Endothelial cell (in vitro differentiated cells): Measurements from ENCODE around the gene TNS3. TPM values are rescaled to one million over a fixed set of nuclear protein-coding genes. Genes with fewer than 3 reads are reported as not detected.

Source experiments
- DNase-seq: peaks from one replicate; pipeline ENCODE4 v3.0.0; 2021; ENCODE audit warnings: low spot score
- H3K27ac Mint-ChIP-seq: one replicate; pipeline ENCODE4 v1.8.0; 2021; ENCODE audit warnings: mixed read lengths, inconsistent platforms; ENCODE audit not compliant: unreplicated experiment
- H3K27me3 Mint-ChIP-seq: one replicate; pipeline ENCODE4 v1.8.0; 2021; ENCODE audit warnings: mild to moderate bottlenecking, moderate library complexity, mixed read lengths, inconsistent platforms; ENCODE audit not compliant: unreplicated experiment
- H3K36me3 Mint-ChIP-seq: one replicate; pipeline ENCODE4 v1.8.0; 2021; ENCODE audit warnings: mild to moderate bottlenecking, low read depth, mixed read lengths, inconsistent platforms; ENCODE audit not compliant: unreplicated experiment
- H3K4me1 Mint-ChIP-seq: one replicate; pipeline ENCODE4 v1.8.0; 2021; ENCODE audit warnings: mild to moderate bottlenecking, mixed read lengths, inconsistent platforms; ENCODE audit not compliant: unreplicated experiment
- H3K4me3 Mint-ChIP-seq: one replicate; pipeline ENCODE4 v1.8.0; 2021; ENCODE audit warnings: mild to moderate bottlenecking, mixed read lengths, inconsistent platforms; ENCODE audit not compliant: unreplicated experiment
- H3K9me3 Mint-ChIP-seq: one replicate; pipeline ENCODE4 v1.8.0; 2021; ENCODE audit warnings: mixed read lengths, inconsistent platforms; ENCODE audit not compliant: unreplicated experiment
- total RNA-seq: library from RNA; stranded (reverse); fragmentation: NEBNext Ultra II Directional; extraction: Animal tissue kit (Norgen Biotek cat#: 25700); gene quantifications from one replicate; pipeline ENCODE4 v1.2.1, GENCODE V29; 2021; ENCODE audit not compliant: unreplicated experiment
- TF ChIP-seq, protein P1 (sequence below): fragments of 200-600 bp; sonication (generic); IDR thresholded peaks from one replicate; pipeline ENCODE4 v1.5.0; 2021; ENCODE audit warnings: antibody characterized with exemption; ENCODE audit not compliant: unreplicated experiment

TNS3 gene
- total RNA-seq, 1 donor from 2014 or later = 7.5 TPM

DNA sequence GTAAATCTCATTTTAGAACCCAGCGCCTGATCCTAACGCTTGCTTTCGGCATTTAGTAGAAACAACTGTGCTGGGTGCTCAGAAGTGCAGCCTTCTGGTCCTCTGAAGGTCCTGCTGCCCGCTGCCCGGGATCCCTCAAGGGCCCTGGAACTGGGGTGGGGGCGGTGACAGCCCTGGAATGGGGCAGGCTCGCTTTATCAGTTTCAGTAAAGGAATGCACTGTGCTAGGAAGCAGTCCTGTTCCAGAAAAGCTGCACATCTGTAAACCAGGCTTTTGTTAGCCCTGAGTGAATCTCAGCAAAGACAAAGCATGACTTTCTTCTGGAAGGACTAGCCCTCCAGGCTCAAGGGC lies 254.6 kb downstream of the TNS3 start:
- peaks cover 26% of the 10 kb centered on the region for H3K4me1 Mint-ChIP-seq
- no peak for DNase-seq

DNA sequence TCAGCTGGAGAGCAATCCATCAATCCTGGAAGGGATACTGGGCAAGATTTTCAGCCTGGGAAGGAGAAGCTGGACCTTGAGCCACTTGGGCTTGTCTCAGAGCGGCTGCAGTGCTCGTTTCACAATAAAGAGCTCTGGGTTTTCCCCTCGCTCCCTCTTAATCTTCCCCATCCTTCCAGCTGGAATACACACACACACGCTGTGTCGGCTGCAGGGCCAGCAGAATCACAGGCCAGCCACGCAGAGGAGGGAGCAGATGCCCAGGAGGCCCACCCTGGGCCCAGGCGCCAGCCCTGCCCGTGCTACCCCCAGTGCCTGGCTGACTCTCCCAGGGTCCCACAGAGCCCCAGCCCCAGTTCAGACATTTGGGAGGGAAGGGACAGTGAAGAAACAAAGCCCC lies 255.1 kb downstream of the TNS3 start:
- Mint-ChIP-seq H3K27ac (no peak overlapping the region), H3K9me3 (no peaks in the 10 kb centered on the region), H3K27me3 (peaks cover 11% of the 10 kb centered on the region), H3K4me3 (no peak overlapping the region), H3K36me3 (peaks cover 6% of the 10 kb centered on the region), H3K4me1 (peaks cover 21% of the 10 kb centered on the region)
- DNase-seq = no peak
- TF ChIP-seq, protein P1, sequence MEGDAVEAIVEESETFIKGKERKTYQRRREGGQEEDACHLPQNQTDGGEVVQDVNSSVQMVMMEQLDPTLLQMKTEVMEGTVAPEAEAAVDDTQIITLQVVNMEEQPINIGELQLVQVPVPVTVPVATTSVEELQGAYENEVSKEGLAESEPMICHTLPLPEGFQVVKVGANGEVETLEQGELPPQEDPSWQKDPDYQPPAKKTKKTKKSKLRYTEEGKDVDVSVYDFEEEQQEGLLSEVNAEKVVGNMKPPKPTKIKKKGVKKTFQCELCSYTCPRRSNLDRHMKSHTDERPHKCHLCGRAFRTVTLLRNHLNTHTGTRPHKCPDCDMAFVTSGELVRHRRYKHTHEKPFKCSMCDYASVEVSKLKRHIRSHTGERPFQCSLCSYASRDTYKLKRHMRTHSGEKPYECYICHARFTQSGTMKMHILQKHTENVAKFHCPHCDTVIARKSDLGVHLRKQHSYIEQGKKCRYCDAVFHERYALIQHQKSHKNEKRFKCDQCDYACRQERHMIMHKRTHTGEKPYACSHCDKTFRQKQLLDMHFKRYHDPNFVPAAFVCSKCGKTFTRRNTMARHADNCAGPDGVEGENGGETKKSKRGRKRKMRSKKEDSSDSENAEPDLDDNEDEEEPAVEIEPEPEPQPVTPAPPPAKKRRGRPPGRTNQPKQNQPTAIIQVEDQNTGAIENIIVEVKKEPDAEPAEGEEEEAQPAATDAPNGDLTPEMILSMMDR = no peak

More for the DNA sequence above, 254.6 kb downstream of the TNS3 start:
- no peak overlapping the region for H3K4me3 Mint-ChIP-seq
- peaks cover 12% of the 10 kb centered on the region for H3K27me3 Mint-ChIP-seq
- no peak overlapping the region for H3K27ac Mint-ChIP-seq
- TF ChIP-seq, protein P1 = no peak
- peaks cover 6% of the 10 kb centered on the region for H3K36me3 Mint-ChIP-seq
- no peaks in the 10 kb centered on the region for H3K9me3 Mint-ChIP-seq

DNA sequence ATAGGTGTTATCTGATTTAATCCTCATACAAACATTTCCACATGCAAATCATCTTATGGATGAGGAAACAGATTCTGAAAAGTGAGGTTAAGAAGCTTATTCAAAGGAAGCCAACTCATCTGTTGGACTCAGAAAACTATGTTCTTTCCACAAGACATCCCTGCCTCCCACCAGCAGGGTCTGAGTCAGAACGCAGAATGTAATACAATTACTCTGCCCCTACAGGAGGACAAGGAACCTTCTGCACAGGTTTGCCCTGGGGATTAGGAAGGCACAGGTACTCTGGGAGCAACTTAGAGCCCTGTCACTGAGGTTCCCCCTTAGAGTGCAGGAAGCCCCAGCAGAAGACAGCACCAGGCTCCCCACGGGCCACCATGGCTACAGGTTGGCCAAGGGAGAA lies 255.7 kb downstream of the TNS3 start:
- Mint-ChIP-seq H3K36me3 (peaks cover 6% of the 10 kb centered on the region), H3K4me3 (no peak overlapping the region), H3K4me1 (peaks cover 19% of the 10 kb centered on the region), H3K9me3 (no peaks in the 10 kb centered on the region), H3K27ac (no peak overlapping the region), H3K27me3 (peaks cover 11% of the 10 kb centered on the region)
- no peak for DNase-seq
- TF ChIP-seq, protein P1 = no peak

DNA sequence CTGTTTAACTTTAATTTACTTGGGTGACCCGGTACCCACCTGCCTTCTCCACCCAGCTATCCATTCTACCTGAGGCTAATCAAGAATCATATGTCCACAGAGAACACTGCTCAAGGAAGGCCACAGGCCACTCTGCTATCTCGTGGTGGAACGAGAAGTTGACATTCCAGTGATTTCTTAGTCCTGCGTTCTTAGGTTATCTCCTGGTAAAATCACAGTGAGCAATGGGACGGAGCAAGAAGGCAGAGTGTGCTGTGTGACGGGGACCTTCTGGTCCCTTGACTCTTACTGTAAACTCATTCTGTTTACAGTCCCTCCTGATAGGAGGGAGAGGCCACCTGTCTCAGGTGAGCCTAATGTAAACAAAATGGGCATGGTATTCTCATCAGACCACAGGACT lies 256.6 kb downstream of the TNS3 start:
- Mint-ChIP-seq H3K4me1 (peaks cover 19% of the 10 kb centered on the region), H3K9me3 (no peaks in the 10 kb centered on the region), H3K27me3 (peaks cover 10% of the 10 kb centered on the region), H3K27ac (no peak overlapping the region), H3K4me3 (no peak overlapping the region), H3K36me3 (peaks cover 15% of the 10 kb centered on the region)
- DNase-seq = no peak
- TF ChIP-seq, protein P1 = no peak

DNA sequence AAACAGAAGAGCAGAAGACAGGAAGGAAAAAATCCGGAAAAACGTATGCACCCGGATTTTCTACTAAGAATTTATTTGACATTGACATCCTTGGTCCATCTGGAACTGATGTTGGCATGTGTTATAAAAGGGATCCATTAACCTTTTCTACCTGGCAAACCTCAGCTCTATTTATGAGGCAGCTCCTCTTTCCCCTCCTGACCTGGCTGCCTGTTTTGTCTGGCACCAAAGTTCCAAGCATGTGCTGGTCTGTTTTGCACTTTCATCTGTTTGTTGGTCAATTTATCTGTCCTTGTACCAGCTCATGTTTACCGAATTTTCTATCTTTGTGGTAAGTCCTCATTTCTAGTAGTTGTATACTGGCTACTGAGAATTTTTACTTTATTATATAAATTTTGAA lies 258.0 kb downstream of the TNS3 start:
- TF ChIP-seq, protein P1 = no peak
- Mint-ChIP-seq H3K27me3 (peaks cover 7% of the 10 kb centered on the region), H3K27ac (no peak overlapping the region), H3K4me1 (peaks cover 9% of the 10 kb centered on the region), H3K9me3 (no peaks in the 10 kb centered on the region), H3K36me3 (peaks cover 12% of the 10 kb centered on the region), H3K4me3 (no peak overlapping the region)
- DNase-seq = no peak
